ENCODE measurements around the gene C10orf62. TPM values are rescaled to one million over a fixed set of nuclear protein-coding genes. Genes with fewer than 3 reads are reported as not detected.
A peak's percentile ranks its signal among the peaks of the same experiment; 100 is the strongest.

C10orf62 gene
- total and polyA plus RNA-seq, 2 of the 13 experiments (the other 11 are each of a cell fraction or from before 2014, with no cell fraction given), result 0.61 to 1.6 TPM

GRCh38 chr10:97640174-97640867 lies 50.8 kb downstream of the C10orf62 start, which contains the start of gene PI4K2A (continued):
- TF ChIP-seq ZNF678 (CRISPR knock-in tag; IDR thresholded peaks at IDR 0.05), result 0 out of 2 replicates have a peak, but pooled peaks have one; percentile 32
- TF ChIP-seq NONO (IDR thresholded peaks at IDR 0.05), result no peak
- TF ChIP-seq NONO (CRISPR knock-in tag; conservative IDR thresholded peaks at IDR 0.05), result peak; percentile 69; the same call in 1 of the 2 replicates
- TF ChIP-seq ZNF614 (CRISPR knock-in tag; IDR thresholded peaks at IDR 0.05; ENCODE audit: borderline replicate concordance), result peak; percentile 66; the same call in 1 of the 2 replicates
- peak; percentile 94 for TF ChIP-seq FOXA3 (CRISPR knock-in tag; IDR thresholded peaks at IDR 0.05)
- no peak for TF ChIP-seq NPAS2 (CRISPR knock-in tag; IDR thresholded peaks at IDR 0.05; ENCODE audit: borderline replicate concordance)
- no peak for TF ChIP-seq ZNF512 (CRISPR knock-in tag; IDR thresholded peaks at IDR 0.05)
- 0 out of 2 replicates have a peak, but pooled peaks have one; percentile 19 for TF ChIP-seq ZBTB26 (CRISPR knock-in tag; IDR thresholded peaks at IDR 0.05; ENCODE audit: borderline replicate concordance)
- peak; percentile 51; the same call in 1 of the 2 replicates for TF ChIP-seq DNMT3B (CRISPR knock-in tag; conservative IDR thresholded peaks at IDR 0.05)
- TF ChIP-seq LCORL (IDR thresholded peaks at IDR 0.05), result no peak
- TF ChIP-seq LCORL (CRISPR knock-in tag; IDR thresholded peaks at IDR 0.05), result 0 out of 2 replicates have a peak, but pooled peaks have one; percentile 20
- no peak for TF ChIP-seq NFIB (CRISPR knock-in tag; IDR thresholded peaks at IDR 0.05; ENCODE audit: borderline replicate concordance)
- TF ChIP-seq PATZ1 (CRISPR knock-in tag; IDR thresholded peaks at IDR 0.05), result 0 out of 2 replicates have a peak, but pooled peaks have one; percentile 20
- 0 out of 2 replicates have a peak, but pooled peaks have one; percentile 38 for TF ChIP-seq SPEN (CRISPR knock-in tag; IDR thresholded peaks at IDR 0.05; ENCODE audit: low read depth)
- peak; percentile 45; the same call in 1 of the 2 replicates for TF ChIP-seq ATF1 (CRISPR knock-in tag; IDR thresholded peaks at IDR 0.05)
- TF ChIP-seq ASH2L (IDR thresholded peaks at IDR 0.05; ENCODE audit: insufficient read length, low read depth, low read length), result peak; percentile 82
- TF ChIP-seq UBTF (CRISPR knock-in tag; IDR thresholded peaks at IDR 0.05), result peak; percentile 58; the same call in 1 of the 2 replicates
- TF ChIP-seq ZSCAN12 (CRISPR knock-in tag; IDR thresholded peaks at IDR 0.05), result no peak
- no peak for TF ChIP-seq ZNF121 (CRISPR knock-in tag; IDR thresholded peaks at IDR 0.05)
- TF ChIP-seq ZC3H13 (CRISPR knock-in tag; IDR thresholded peaks at IDR 0.05), result no peak
- TF ChIP-seq THAP11 (CRISPR knock-in tag; IDR thresholded peaks at IDR 0.05), result peak; percentile 72
- TF ChIP-seq ZNF607 (CRISPR knock-in tag; IDR thresholded peaks at IDR 0.05; ENCODE audit: borderline replicate concordance), result no peak
- TF ChIP-seq MEIS2 (CRISPR knock-in tag; IDR thresholded peaks at IDR 0.05), result peak; percentile 19; the same call in 1 of the 2 replicates
- TF ChIP-seq ZNF772 (CRISPR knock-in tag; IDR thresholded peaks at IDR 0.05), result peak; percentile 12; the same call in 1 of the 2 replicates
